GM23248 (cell line): ENCODE results near the gene CGNL1.

Experiments
- EZH2 ChIP-seq: fragments of 200-600 bp; sonication (generic); IDR thresholded peaks from 2 replicates; pipeline ENCODE4 v1.6.1; 2018; ENCODE audit warnings: antibody characterized with exemption, mild to moderate bottlenecking; ENCODE audit not compliant: insufficient read depth, poor library complexity, severe bottlenecking
- EZH2phosphoT487 ChIP-seq: fragments of 200-600 bp; sonication (generic); IDR thresholded peaks from 2 replicates; pipeline ENCODE4 v1.6.1; 2018; ENCODE audit warnings: antibody characterized with exemption, moderate library complexity, mild to moderate bottlenecking, low read depth; ENCODE audit not compliant: insufficient read depth

- TF ChIP-seq EZH2 (no peak), EZH2phosphoT487 (no peak)
Observed at GRCh38 chr15:57544848-57545480, 168.7 kb downstream of the CGNL1 start.
